ENCODE measurements around the gene UBL7.

UBL7 gene

GRCh38 chr15:74415966-74416916, 44.7 kb downstream of the UBL7 start:
- Histone ChIP-seq H3K9me3 (ENCODE audit: insufficient read depth, low read length) (no peaks in the 10 kb centered on the region), H3K9me2 (replicated peaks; ENCODE audit: insufficient read depth, low read length) (no peaks in the 10 kb centered on the region), H3K27ac (ENCODE audit: low read depth, low read length) (no peak overlapping the region), H3K4me3 (ENCODE audit: insufficient read depth, low read length, poor library complexity, severe bottlenecking) (no peak overlapping the region), H2AFZ (ENCODE audit: low read depth, low read length, severe bottlenecking) (no peak overlapping the region), H3F3A (ENCODE audit: insufficient read depth) (no peaks in the 10 kb centered on the region), H3K9ac (ENCODE audit: low read length) (no peak overlapping the region), H4K20me1 (ENCODE audit: low read depth, low read length) (no peaks in the 10 kb centered on the region), H3K4me2 (ENCODE audit: low read depth, low read length, poor library complexity, severe bottlenecking) (no peak overlapping the region), H3K79me2 (ENCODE audit: insufficient read depth, low read length) (no peaks in the 10 kb centered on the region), H3K27me3 (ENCODE audit: low read length) (no peaks in the 10 kb centered on the region), H3K36me3 (ENCODE audit: low read length) (no peaks in the 10 kb centered on the region)
- no peak for TF ChIP-seq EZH2phosphoT487 (conservative IDR thresholded peaks at IDR 0.05; ENCODE audit: low read length)
- no peak for TF ChIP-seq CTCF (IDR thresholded peaks at IDR 0.05; ENCODE audit: insufficient read depth, low read length, poor library complexity, severe bottlenecking)

- no peaks in the 10 kb centered on the region for H3K79me2 ChIP-seq (ENCODE audit: insufficient read depth, low read length)
Measured at GRCh38 chr15:74414603-74415338, 46.2 kb downstream of the UBL7 start.

GRCh38 chr15:74414081-74414580, 46.8 kb downstream of the UBL7 start:
- Histone ChIP-seq H2AFZ (ENCODE audit: low read depth, low read length, severe bottlenecking) (no peak overlapping the region), H3K4me3 (ENCODE audit: insufficient read depth, low read length, poor library complexity, severe bottlenecking) (no peak overlapping the region), H3K27ac (ENCODE audit: low read depth, low read length) (no peak overlapping the region), H3F3A (ENCODE audit: insufficient read depth) (no peaks in the 10 kb centered on the region), H3K79me2 (ENCODE audit: insufficient read depth, low read length) (no peaks in the 10 kb centered on the region), H4K20me1 (ENCODE audit: low read depth, low read length) (no peaks in the 10 kb centered on the region), H3K9ac (ENCODE audit: low read length) (no peak overlapping the region), H3K36me3 (ENCODE audit: low read length) (no peaks in the 10 kb centered on the region), H3K27me3 (ENCODE audit: low read length) (no peaks in the 10 kb centered on the region), H3K4me2 (ENCODE audit: low read depth, low read length, poor library complexity, severe bottlenecking) (no peak overlapping the region), H3K9me3 (ENCODE audit: insufficient read depth, low read length) (no peaks in the 10 kb centered on the region), H3K9me2 (replicated peaks; ENCODE audit: insufficient read depth, low read length) (no peaks in the 10 kb centered on the region)
- TF ChIP-seq CTCF (IDR thresholded peaks at IDR 0.05; ENCODE audit: insufficient read depth, low read length, poor library complexity, severe bottlenecking) (no peak), EZH2phosphoT487 (conservative IDR thresholded peaks at IDR 0.05; ENCODE audit: low read length) (no peak)

More at GRCh38 chr15:74414603-74415338, 46.2 kb downstream of the UBL7 start:
- H3K27me3 ChIP-seq (ENCODE audit: low read length), result no peaks in the 10 kb centered on the region
- H3K4me2 ChIP-seq (ENCODE audit: low read depth, low read length, poor library complexity, severe bottlenecking), result no peak overlapping the region
- H3K9me3 ChIP-seq (ENCODE audit: insufficient read depth, low read length), result no peaks in the 10 kb centered on the region
- H3K36me3 ChIP-seq (ENCODE audit: low read length), result no peaks in the 10 kb centered on the region
- no peak overlapping the region for H3K9ac ChIP-seq (ENCODE audit: low read length)
- TF ChIP-seq EZH2phosphoT487 (conservative IDR thresholded peaks at IDR 0.05; ENCODE audit: low read length), result no peak
- no peak for TF ChIP-seq CTCF (IDR thresholded peaks at IDR 0.05; ENCODE audit: insufficient read depth, low read length, poor library complexity, severe bottlenecking)
- H3K9me2 ChIP-seq (replicated peaks; ENCODE audit: insufficient read depth, low read length), result no peaks in the 10 kb centered on the region
- H3F3A ChIP-seq (ENCODE audit: insufficient read depth), result no peaks in the 10 kb centered on the region
- no peak overlapping the region for H3K27ac ChIP-seq (ENCODE audit: low read depth, low read length)
- H2AFZ ChIP-seq (ENCODE audit: low read depth, low read length, severe bottlenecking), result no peak overlapping the region
- no peaks in the 10 kb centered on the region for H4K20me1 ChIP-seq (ENCODE audit: low read depth, low read length)
- H3K4me3 ChIP-seq (ENCODE audit: insufficient read depth, low read length, poor library complexity, severe bottlenecking), result no peak overlapping the region
